Activated CD4-positive, alpha-beta T cell treated with anti-CD3 and anti-CD28 coated beads for 4 hours (primary cell): ENCODE results near the gene ASIP.
"Not testable (repeated sequence)": the region's sequence is repeated elsewhere in the genome, so short reads cannot be mapped to it uniquely, and the experiment has no call there.

Experiments used
- DNase-seq, 2 donors: peaks; one replicate each; pipeline ENCODE4 v3.0.0-alpha.2; 2020

The ASIP gene

GRCh38 chr20:34240693-34241615, at the start of gene ASIP:
ASIP (plus strand) TSS chr20:34241423; CDS start chr20:34260375, 18,952 bp downstream.
- DNase-seq: no peak

- no peak for DNase-seq
Observed at GRCh38 chr20:34193051-34193450, 48.2 kb upstream of the ASIP start.

GRCh38 chr20:34199183-34199582, 42.0 kb upstream of the ASIP start:
- no peak for DNase-seq

- DNase-seq: no peak
Observed at GRCh38 chr20:34200023-34200422, 41.2 kb upstream of the ASIP start.

GRCh38 chr20:34201531-34201930, 39.7 kb upstream of the ASIP start:
- DNase-seq: no peak

- DNase-seq: peak in 1 of 2 donors; percentile 5
Observed at GRCh38 chr20:34205172-34205880, 35.9 kb upstream of the ASIP start.

GRCh38 chr20:34209111-34209510, 32.1 kb upstream of the ASIP start:
- no peak for DNase-seq

GRCh38 chr20:34210271-34210670, 31.0 kb upstream of the ASIP start:
- no peak for DNase-seq

GRCh38 chr20:34211591-34211990, 29.6 kb upstream of the ASIP start:
- no peak for DNase-seq

GRCh38 chr20:34213213-34213612, 28.0 kb upstream of the ASIP start:
- no peak for DNase-seq

GRCh38 chr20:34215711-34216381, 25.4 kb upstream of the ASIP start:
- peak; percentile 31 to 35 for DNase-seq

GRCh38 chr20:34216382-34216742, 24.9 kb upstream of the ASIP start:
- DNase-seq: no peak

- DNase-seq: no peak
Observed at GRCh38 chr20:34220561-34220960, 20.7 kb upstream of the ASIP start.

- DNase-seq: no peak
Observed at GRCh38 chr20:34222208-34222607, 19.0 kb upstream of the ASIP start.

GRCh38 chr20:34224251-34224650, 17.0 kb upstream of the ASIP start:
- DNase-seq: not testable (repeated sequence)

GRCh38 chr20:34231634-34232033, 9.6 kb upstream of the ASIP start:
- no peak for DNase-seq

- DNase-seq: no peak
Observed at GRCh38 chr20:34232494-34233087, 8.6 kb upstream of the ASIP start.

- DNase-seq: no peak
Observed at GRCh38 chr20:34233687-34234086, 7.5 kb upstream of the ASIP start.

GRCh38 chr20:34235875-34236274, 5.3 kb upstream of the ASIP start:
- DNase-seq: no peak

- no peak for DNase-seq
Observed at GRCh38 chr20:34237942-34238341, 3.3 kb upstream of the ASIP start.

- no peak for DNase-seq
Observed at GRCh38 chr20:34240121-34240520, 1.1 kb upstream of the ASIP start.

GRCh38 chr20:34242015-34242414, 792 bp downstream of the ASIP start:
- DNase-seq: not testable (repeated sequence)

GRCh38 chr20:34242879-34243278, 1.7 kb downstream of the ASIP start:
- DNase-seq: no peak
